ENCODE data around the gene MCM3.

Gene MCM3

GRCh38 chr6:52216932-52217575 lies 67.5 kb downstream of the MCM3 start:
- Mint-ChIP-seq H3K4me1 (ENCODE audit: low read depth) (peaks cover 12% of the 10 kb centered on the region), H3K9me3 (no peaks in the 10 kb centered on the region), H3K36me3 (ENCODE audit: low read depth) (no peaks in the 10 kb centered on the region), H3K4me3 (no peak overlapping the region), H3K27me3 (ENCODE audit: low read depth) (peaks cover 35% of the 10 kb centered on the region), H3K27ac (no peak overlapping the region)
- no peak for DNase-seq (ENCODE audit: low spot score)

DNA sequence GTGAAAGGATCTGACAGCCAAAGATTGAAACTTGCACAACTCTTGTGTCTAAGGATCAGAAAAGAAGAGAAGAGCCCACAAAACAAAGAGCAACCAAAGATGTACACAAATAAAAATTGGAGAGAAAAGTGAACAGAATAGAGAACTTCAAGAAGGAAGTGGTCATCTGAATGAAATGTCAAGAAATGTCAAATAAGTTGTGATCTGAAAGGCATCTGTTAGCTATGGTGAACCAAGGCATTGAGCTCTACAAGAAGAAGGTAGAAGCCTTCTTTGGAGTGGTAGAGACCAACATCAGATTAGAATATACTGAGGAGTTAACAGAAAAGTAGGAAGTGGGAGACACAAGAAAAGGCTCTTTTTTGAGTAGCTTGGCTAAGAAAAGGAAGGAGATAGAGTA lies 68.8 kb downstream of the MCM3 start:
- H3K9me3 Mint-ChIP-seq: no peaks in the 10 kb centered on the region
- no peaks in the 10 kb centered on the region for H3K36me3 Mint-ChIP-seq (ENCODE audit: low read depth)
- peaks cover 36% of the 10 kb centered on the region for H3K27me3 Mint-ChIP-seq (ENCODE audit: low read depth)
- no peak overlapping the region for H3K4me3 Mint-ChIP-seq
- peaks cover 4% of the 10 kb centered on the region for H3K4me1 Mint-ChIP-seq (ENCODE audit: low read depth)
- no peak overlapping the region for H3K27ac Mint-ChIP-seq
- DNase-seq (ENCODE audit: low spot score): no peak
